NB4 (cell line): Measurements from ENCODE around the gene TTC33.

ENCODE experiments used
- CTCF ChIP-seq: IDR thresholded peaks from one replicate; pipeline ENCODE4 v1.5.1; 2012; ENCODE audit warnings: low read depth, low read length
- POLR2A ChIP-seq: IDR thresholded peaks from 2 replicates; pipeline ENCODE4 v1.6.1; 2011; ENCODE audit warnings: mild to moderate bottlenecking; ENCODE audit not compliant: insufficient read length; ENCODE audit errors: extremely low read depth

GRCh38 chr5:40560474-40561110, 195.2 kb downstream of the TTC33 start:
- no peak for TF ChIP-seq POLR2A
- TF ChIP-seq CTCF, result no peak
